Measurements from ENCODE around the gene VCL.

Gene VCL

GRCh38 chr10:74044419-74044818 is 46.5 kb downstream of the VCL start:
- no peak overlapping the region for H3K27ac ChIP-seq (replicated peaks)
- DNase-seq (ENCODE audit: low read depth in 1 of 2, low spot score in 1 of 2) = no peak
- H3K27me3 ChIP-seq (ENCODE audit: insufficient read depth, poor library complexity, severe bottlenecking) = no peaks in the 10 kb centered on the region
- TF ChIP-seq GABPA (IDR thresholded peaks at IDR 0.05; ENCODE audit: low read depth) (no peak), POLR2AphosphoS5 (IDR thresholded peaks at IDR 0.05; ENCODE audit: low read depth) (no peak)
- no peak overlapping the region for H3K4me3 ChIP-seq (replicated peaks; ENCODE audit: insufficient read depth, low read length)

- Histone ChIP-seq H3K27me3 (ENCODE audit: insufficient read depth, poor library complexity, severe bottlenecking) (no peaks in the 10 kb centered on the region), H3K4me3 (replicated peaks; ENCODE audit: insufficient read depth, low read length) (no peak overlapping the region), H3K27ac (replicated peaks) (peak overlapping the region; percentile 66)
- peak in 1 of 2 experiments; percentile 33 for DNase-seq (ENCODE audit: low read depth in 1 of 2, low spot score in 1 of 2)
- TF ChIP-seq CTCF (IDR thresholded peaks at IDR 0.05; ENCODE audit: insufficient read depth, low read length) (no peak), POLR2AphosphoS5 (IDR thresholded peaks at IDR 0.05; ENCODE audit: low read depth) (no peak), GABPA (IDR thresholded peaks at IDR 0.05; ENCODE audit: low read depth) (no peak), SPI1 (IDR thresholded peaks at IDR 0.05; ENCODE audit: borderline replicate concordance, low read depth) (no peak), REST (IDR thresholded peaks at IDR 0.05; ENCODE audit: insufficient replicate concordance, low read depth) (no peak)
Observed at GRCh38 chr10:74047304-74047703, 49.4 kb downstream of the VCL start.

- DNase-seq (ENCODE audit: low read depth in 1 of 2, low spot score in 1 of 2) = peak in 1 of 2 experiments; percentile 65
- Histone ChIP-seq H3K27me3 (ENCODE audit: insufficient read depth, poor library complexity, severe bottlenecking) (no peaks in the 10 kb centered on the region), H3K27ac (replicated peaks) (peak overlapping the region; percentile 66), H3K4me3 (replicated peaks; ENCODE audit: insufficient read depth, low read length) (no peak overlapping the region)
- TF ChIP-seq SPI1 (IDR thresholded peaks at IDR 0.05; ENCODE audit: borderline replicate concordance, low read depth) = no peak
- TF ChIP-seq GABPA (IDR thresholded peaks at IDR 0.05; ENCODE audit: low read depth) = no peak
- no peak for TF ChIP-seq POLR2AphosphoS5 (IDR thresholded peaks at IDR 0.05; ENCODE audit: low read depth)
- no peak for TF ChIP-seq REST (IDR thresholded peaks at IDR 0.05; ENCODE audit: insufficient replicate concordance, low read depth)
- TF ChIP-seq CTCF (IDR thresholded peaks at IDR 0.05; ENCODE audit: insufficient read depth, low read length) = no peak
Observed at GRCh38 chr10:74047871-74048270, 50.0 kb downstream of the VCL start.

GRCh38 chr10:74048433-74048832 is 50.5 kb downstream of the VCL start:
- DNase-seq (ENCODE audit: low read depth in 1 of 2, low spot score in 1 of 2) = no peak
- TF ChIP-seq GABPA (IDR thresholded peaks at IDR 0.05; ENCODE audit: low read depth) = no peak
- TF ChIP-seq CTCF (IDR thresholded peaks at IDR 0.05; ENCODE audit: insufficient read depth, low read length) = no peak
- no peak for TF ChIP-seq POLR2AphosphoS5 (IDR thresholded peaks at IDR 0.05; ENCODE audit: low read depth)
- TF ChIP-seq REST (IDR thresholded peaks at IDR 0.05; ENCODE audit: insufficient replicate concordance, low read depth) = no peak
- Histone ChIP-seq H3K27ac (replicated peaks) (peak overlapping the region; percentile 66; the same call in 1 of the 2 replicates), H3K4me3 (replicated peaks; ENCODE audit: insufficient read depth, low read length) (no peak overlapping the region), H3K27me3 (ENCODE audit: insufficient read depth, poor library complexity, severe bottlenecking) (no peaks in the 10 kb centered on the region)

Measured in HL-60 (cell line).